A549 (cell line): ENCODE data around the gene ISG15. TPM values are rescaled to one million over a fixed set of nuclear protein-coding genes. Genes with fewer than 3 reads are reported as not detected.

Experiments
- ATAC-seq, 2 experiments: fragments of 200-7000 bp in 1 of 2; fragments of >200 bp in 1 of 2; cut with Nextera tagmentation in 1 of 2; cut with Tn5 transposase in 1 of 2; 3 replicates each; pipeline versions ENCODE4 v1.8.0 to v1.9.1; 2018 to 2020; ENCODE audit warnings: mild to moderate bottlenecking in 1 of 2, moderate library complexity in 1 of 2
- CTCF ChIA-PET: fragments of 300-600 bp; sonication (Branson Sonifier 250); formaldehyde crosslinking; extraction: SDS; loops from one replicate; lab custom pipeline; 2021; ENCODE audit warnings: antibody characterized with exemption, inconsistent platforms; lab: Yijun Ruan, JAX
- POLR2A ChIA-PET: fragments of 350-600 bp; formaldehyde crosslinking; extraction: SDS; loops from one replicate; lab custom pipeline; 2021; ENCODE audit warnings: antibody characterized with exemption, inconsistent platforms; lab: Yijun Ruan, JAX
- DNase-seq, 2 experiments: peaks; one replicate each; pipeline versions ENCODE4 v3.0.0 to v3.0.0-alpha.2; 2011 to 2016; ENCODE audit warnings: low read depth in 1 of 2, low spot score in 1 of 2
- FAIRE-seq: peaks from 2 replicates; lab custom pipeline; 2011; peaks lifted over from hg19 to GRCh38; lab: Jason Lieb, UNC
- H3K27ac ChIP-seq, 2 experiments: fragments of >200 bp; sonication (Bioruptor Twin); formaldehyde crosslinking; 3 replicates each; pipeline ENCODE4 v1.5.1; 2016 to 2017
- H3K4me1 ChIP-seq: fragments of >200 bp; sonication (Bioruptor Twin); formaldehyde crosslinking; 3 replicates; pipeline ENCODE4 v1.6.1; 2016
- H3K4me2 ChIP-seq: fragments of >200 bp; sonication (Bioruptor Twin); formaldehyde crosslinking; 3 replicates; pipeline ENCODE4 v1.6.1; 2016
- H3K4me3 ChIP-seq: fragments of >200 bp; sonication (Bioruptor Twin); formaldehyde crosslinking; 3 replicates; pipeline ENCODE4 v1.5.1; 2016
- H3K9me3 ChIP-seq: fragments of >200 bp; sonication (Bioruptor Twin); formaldehyde crosslinking; 3 replicates; pipeline ENCODE4 v1.6.1; 2016
- BCL3 ChIP-seq: fragments of >200 bp; sonication (Bioruptor Twin); formaldehyde crosslinking; IDR thresholded peaks from 3 replicates; pipeline ENCODE4 v1.6.1; 2016
- CTCF ChIP-seq: fragments of >200 bp; sonication (Bioruptor Twin); formaldehyde crosslinking; IDR thresholded peaks from 3 replicates; pipeline ENCODE4 v1.5.1; 2016
- EHF ChIP-seq: fragments of 250-450 bp; sonication (Bioruptor Pico); IDR thresholded peaks from 2 replicates; pipeline ENCODE4 v1.5.0; 2020; ENCODE audit warnings: mild to moderate bottlenecking
- ELK1 ChIP-seq: fragments of 150-350 bp; IDR thresholded peaks from 2 replicates; pipeline ENCODE4 v1.6.1; 2014; ENCODE audit warnings: low read depth, mild to moderate bottlenecking, low read length
- HES2 ChIP-seq: fragments of >200 bp; sonication (Bioruptor Twin); formaldehyde crosslinking; IDR thresholded peaks from 2 replicates; pipeline ENCODE4 v1.6.1; 2016
- HOXA7 ChIP-seq: fragments of 250-450 bp; sonication (Bioruptor Pico); IDR thresholded peaks from 2 replicates; pipeline ENCODE4 v1.5.0; 2020; ENCODE audit warnings: mild to moderate bottlenecking, moderate library complexity
- HOXB5 ChIP-seq: fragments of 250-450 bp; sonication (Bioruptor Pico); IDR thresholded peaks from 2 replicates; pipeline ENCODE4 v1.5.0; 2020; ENCODE audit warnings: mild to moderate bottlenecking, moderate library complexity
- MAZ ChIP-seq: fragments of 150-350 bp; IDR thresholded peaks from 2 replicates; pipeline ENCODE4 v1.6.1; 2014; ENCODE audit warnings: antibody characterized with exemption, low read depth, low read length, borderline replicate concordance
- MYC ChIP-seq: IDR thresholded peaks from 2 replicates; pipeline ENCODE4 v1.6.1; 2012; ENCODE audit warnings: mild to moderate bottlenecking, inconsistent platforms, low read length, improper control_type of control experiment, borderline replicate concordance
- RAD21 ChIP-seq, 2 experiments: fragments of >200 bp in 1 of 2; sonication (Bioruptor Twin) in 1 of 2; formaldehyde crosslinking in 1 of 2; IDR thresholded peaks in 1 of 2; conservative IDR thresholded peaks in 1 of 2; 2 replicates in 1 of 2; 3 replicates in 1 of 2; pipeline ENCODE4 v1.6.1; 2012 to 2018; ENCODE audit warnings: inconsistent platforms in 1 of 2
- RARB ChIP-seq: fragments of 250-450 bp; sonication (Bioruptor Pico); IDR thresholded peaks from 2 replicates; pipeline ENCODE4 v1.8.0; 2021; ENCODE audit warnings: mild to moderate bottlenecking, moderate library complexity
- SMC3 ChIP-seq: fragments of >200 bp; sonication (Bioruptor Twin); formaldehyde crosslinking; IDR thresholded peaks from 3 replicates; pipeline ENCODE4 v1.6.1; 2018; ENCODE audit warnings: inconsistent platforms
- ZNF302 ChIP-seq: fragments of 250-450 bp; sonication (Bioruptor Pico); IDR thresholded peaks from 2 replicates; pipeline ENCODE4 v1.9.0; 2021; ENCODE audit warnings: inconsistent platforms, mild to moderate bottlenecking, moderate library complexity
- WGBS: methylation state at CpG from one replicate; pipeline ENCODE4 v1.1.6; 2017; ENCODE audit errors: missing lambda C conversion rate; 5-methylcytosine and 5-hydroxymethylcytosine counted together
- polyA plus RNA-seq, 4 experiments: library from polyadenylated mRNA; depleted of rRNA in 3 of 4; stranded (reverse); fragments of >200 nt; fragmentation: RNase III in 1 of 4; extraction: RNeasy Plus Mini Kit Qiagen cat#74134 plus additional on column Dnase treatment in 1 of 4; gene quantifications; 2 replicates in 3 of 4; 3 replicates in 1 of 4; pipeline ENCODE4 v1.2.3, GENCODE V29; 2011 to 2017
- TF ChIP-seq, protein P1 (sequence below): fragments of 200-600 bp; sonication (generic); IDR thresholded peaks from 2 replicates; pipeline ENCODE4 v1.6.1; 2016; ENCODE audit warnings: antibody characterized with exemption, mild to moderate bottlenecking, moderate library complexity

Gene ISG15
- polyA plus RNA-seq, 2 of the 4 experiments (the other 2 are of a cell fraction), result 4.6 to 11.2 TPM

DNA sequence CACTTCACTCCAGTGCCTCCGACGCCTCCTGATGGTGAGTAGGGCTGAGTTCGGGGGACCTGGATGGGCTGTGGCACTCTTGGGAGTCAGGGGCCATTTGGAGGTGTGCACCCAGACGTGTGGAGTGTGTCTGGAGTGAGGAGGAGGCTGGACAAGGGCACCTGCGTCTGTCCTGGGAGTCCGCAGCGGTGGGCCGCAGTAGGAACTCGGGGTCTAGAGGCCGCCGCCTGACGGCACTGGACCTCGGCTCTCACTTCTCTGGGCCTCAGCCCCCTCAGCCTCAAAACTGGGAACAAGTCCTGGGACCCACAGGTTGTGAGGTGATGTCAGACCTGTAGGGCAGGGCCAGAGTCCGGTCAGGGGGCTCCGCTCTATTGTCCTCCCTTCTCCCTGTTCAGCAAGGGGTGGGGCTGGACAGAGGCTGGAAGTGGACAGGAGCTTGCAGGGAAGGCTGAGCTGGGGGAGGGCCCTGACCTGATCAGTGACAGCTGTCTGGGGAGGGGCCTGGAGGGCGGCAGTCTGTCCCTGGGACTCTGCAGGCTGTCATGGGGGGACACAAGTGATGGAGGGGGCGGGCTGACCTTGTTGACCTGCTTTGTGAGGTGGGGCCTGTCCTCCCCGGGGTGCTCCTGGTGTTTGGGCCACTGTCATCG, 22.1 kb downstream of the ISG15 start (continued):
- no peak for TF ChIP-seq CTCF
- TF ChIP-seq, all 56 proteins: peak for 0

- 78% methylated on average over 16 of the region's 30 CpGs for WGBS
- ATAC-seq, result no peak
- no peak overlapping the region for H3K27ac ChIP-seq
- FAIRE-seq, result no peak
- H3K9me3 ChIP-seq, result no peaks in the 10 kb centered on the region
- peaks cover 9% of the 10 kb centered on the region for H3K4me1 ChIP-seq
- H3K4me2 ChIP-seq, result no peak overlapping the region
- no peak for TF ChIP-seq MYC
- TF ChIP-seq HOXA7 (CRISPR knock-in tag), result no peak
- TF ChIP-seq MAZ, result no peak
- no peak for TF ChIP-seq ZNF302 (CRISPR knock-in tag)
- TF ChIP-seq RARB (CRISPR knock-in tag), result no peak
- no peak for TF ChIP-seq SMC3
- TF ChIP-seq HOXB5 (CRISPR knock-in tag), result no peak
- no peak for TF ChIP-seq HES2
- TF ChIP-seq RAD21 (conservative IDR thresholded peaks at IDR 0.05 in 1 of 2, IDR thresholded peaks at IDR 0.05 in 1 of 2), result no peak
- TF ChIP-seq ELK1, result no peak
- no peak for TF ChIP-seq BCL3
- no peak for TF ChIP-seq CTCF
- no peak for TF ChIP-seq EHF (CRISPR knock-in tag)
- TF ChIP-seq, protein P1, sequence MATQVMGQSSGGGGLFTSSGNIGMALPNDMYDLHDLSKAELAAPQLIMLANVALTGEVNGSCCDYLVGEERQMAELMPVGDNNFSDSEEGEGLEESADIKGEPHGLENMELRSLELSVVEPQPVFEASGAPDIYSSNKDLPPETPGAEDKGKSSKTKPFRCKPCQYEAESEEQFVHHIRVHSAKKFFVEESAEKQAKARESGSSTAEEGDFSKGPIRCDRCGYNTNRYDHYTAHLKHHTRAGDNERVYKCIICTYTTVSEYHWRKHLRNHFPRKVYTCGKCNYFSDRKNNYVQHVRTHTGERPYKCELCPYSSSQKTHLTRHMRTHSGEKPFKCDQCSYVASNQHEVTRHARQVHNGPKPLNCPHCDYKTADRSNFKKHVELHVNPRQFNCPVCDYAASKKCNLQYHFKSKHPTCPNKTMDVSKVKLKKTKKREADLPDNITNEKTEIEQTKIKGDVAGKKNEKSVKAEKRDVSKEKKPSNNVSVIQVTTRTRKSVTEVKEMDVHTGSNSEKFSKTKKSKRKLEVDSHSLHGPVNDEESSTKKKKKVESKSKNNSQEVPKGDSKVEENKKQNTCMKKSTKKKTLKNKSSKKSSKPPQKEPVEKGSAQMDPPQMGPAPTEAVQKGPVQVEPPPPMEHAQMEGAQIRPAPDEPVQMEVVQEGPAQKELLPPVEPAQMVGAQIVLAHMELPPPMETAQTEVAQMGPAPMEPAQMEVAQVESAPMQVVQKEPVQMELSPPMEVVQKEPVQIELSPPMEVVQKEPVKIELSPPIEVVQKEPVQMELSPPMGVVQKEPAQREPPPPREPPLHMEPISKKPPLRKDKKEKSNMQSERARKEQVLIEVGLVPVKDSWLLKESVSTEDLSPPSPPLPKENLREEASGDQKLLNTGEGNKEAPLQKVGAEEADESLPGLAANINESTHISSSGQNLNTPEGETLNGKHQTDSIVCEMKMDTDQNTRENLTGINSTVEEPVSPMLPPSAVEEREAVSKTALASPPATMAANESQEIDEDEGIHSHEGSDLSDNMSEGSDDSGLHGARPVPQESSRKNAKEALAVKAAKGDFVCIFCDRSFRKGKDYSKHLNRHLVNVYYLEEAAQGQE, result no peak
- ChIA-PET CTCF (interaction anchor here (0.7 to 4.7 kb wide), 8 partner anchors 12 to 253 kb away, joined by 3 to 32 read pairs (median 4); partner anchors contain the start of gene ISG15), POLR2A (no interaction called here)
- H3K4me3 ChIP-seq, result no peak overlapping the region
- no peak for DNase-seq
Observed at GRCh38 chr1:1037366-1038327, 24.4 kb downstream of the ISG15 start.
